NCI-H460 (cell line): ENCODE measurements around the gene BCL2L11. TPM values are rescaled to one million over a fixed set of nuclear protein-coding genes. Genes with fewer than 3 reads are reported as not detected.

Experiments
- DNase-seq: peaks from one replicate; pipeline ENCODE4 v3.0.0-alpha.2; 2016; ENCODE audit warnings: low read depth; ENCODE audit errors: extremely low read depth
- total RNA-seq: library from RNA; depleted of rRNA; stranded (reverse); fragments of >200 nt; shearing (Covaris generic); gene quantifications from 2 replicates; pipeline ENCODE4 v1.2.3, GENCODE V29; 2014

Gene BCL2L11
- total RNA-seq, 1 experiment from 2014 or later = 3.8 TPM

GRCh38 chr2:111116843-111117597 lies 3.7 kb upstream of the BCL2L11 start:
- peak; percentile 77 for DNase-seq

- no peak for DNase-seq
Measured at GRCh38 chr2:111117598-111118480, 2.9 kb upstream of the BCL2L11 start.

GRCh38 chr2:111118481-111118980 lies 2.2 kb upstream of the BCL2L11 start:
- DNase-seq = no peak

GRCh38 chr2:111118981-111119821 lies 1.5 kb upstream of the BCL2L11 start:
- no peak for DNase-seq

- no peak for DNase-seq
Measured at GRCh38 chr2:111119822-111120252, 877 bp upstream of the BCL2L11 start.

GRCh38 chr2:111121028-111121827 lies 514 bp downstream of the BCL2L11 start:
- DNase-seq = peak; percentile 17

- DNase-seq = peak; percentile 85
Measured at GRCh38 chr2:111121828-111122630, 1.3 kb downstream of the BCL2L11 start.

- peak; percentile 66 for DNase-seq
Measured at GRCh38 chr2:111122631-111123421, 2.1 kb downstream of the BCL2L11 start.

GRCh38 chr2:111123751-111124150 lies 3.0 kb downstream of the BCL2L11 start:
- no peak for DNase-seq

GRCh38 chr2:111126581-111126980 lies 5.9 kb downstream of the BCL2L11 start:
- DNase-seq = no peak

GRCh38 chr2:111127351-111127750 lies 6.6 kb downstream of the BCL2L11 start:
- DNase-seq = no peak

- no peak for DNase-seq
Measured at GRCh38 chr2:111128096-111128495, 7.4 kb downstream of the BCL2L11 start.

GRCh38 chr2:111133603-111134002 lies 12.9 kb downstream of the BCL2L11 start:
- DNase-seq = no peak

- no peak for DNase-seq
Measured at GRCh38 chr2:111134055-111134454, 13.3 kb downstream of the BCL2L11 start.

- DNase-seq = no peak
Measured at GRCh38 chr2:111135237-111135909, 14.7 kb downstream of the BCL2L11 start.

- DNase-seq = no peak
Measured at GRCh38 chr2:111135910-111136297, 15.2 kb downstream of the BCL2L11 start.

- no peak for DNase-seq
Measured at GRCh38 chr2:111138839-111139238, 18.1 kb downstream of the BCL2L11 start.
